Measurements from ENCODE around the gene ATXN7.

DNA sequence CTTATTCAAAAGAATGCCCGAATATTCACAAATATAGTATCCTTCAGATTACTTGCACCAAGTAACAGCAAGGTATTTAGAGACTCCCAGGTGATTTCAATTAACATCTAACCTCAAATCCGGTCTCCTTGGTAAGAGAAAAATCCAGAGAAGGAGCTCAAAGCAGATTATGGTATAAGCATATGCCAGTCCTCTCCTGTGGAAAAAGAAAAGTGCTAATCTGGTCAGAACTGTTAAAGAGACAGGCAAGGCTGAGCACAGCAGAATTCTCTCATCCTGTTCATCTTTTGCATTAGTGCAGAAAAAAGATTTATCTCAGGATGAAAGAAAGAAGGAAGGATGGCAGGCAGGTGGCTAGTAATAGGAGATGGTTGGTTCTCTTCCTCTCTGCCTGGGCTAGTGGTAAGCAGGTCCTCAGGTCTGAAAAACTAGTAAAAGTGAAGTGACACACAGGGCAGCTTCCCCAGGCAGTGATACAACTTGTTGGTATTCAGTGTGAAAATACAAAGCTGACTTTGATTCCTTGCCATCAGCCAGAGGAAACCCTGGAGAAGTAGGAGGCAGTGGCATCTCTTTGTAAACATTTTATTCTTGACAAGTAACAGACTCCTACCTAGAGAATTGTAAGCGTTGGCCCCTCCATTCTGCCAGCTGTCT lies 14.2 kb downstream of the ATXN7 start:
- TF ChIP-seq CTCF (conservative IDR thresholded peaks at IDR 0.05 in 1 of 2, IDR thresholded peaks at IDR 0.05 in 1 of 2; ENCODE audit: extremely low read depth in 1 of 2, insufficient read depth in 1 of 2, low read depth in 1 of 2, low read length in 2 of 2) (no peak), EZH2 (IDR thresholded peaks at IDR 0.05; ENCODE audit: borderline replicate concordance, low read length) (no peak)

Data from mammary epithelial cell (primary cell).